Osteoblast (primary cell): ENCODE results near the gene ATG13. TPM values are rescaled to one million over a fixed set of nuclear protein-coding genes. Genes with fewer than 3 reads are reported as not detected.

Source experiments
- DNase-seq: peaks from one replicate; pipeline ENCODE4 v3.0.0; 2011; ENCODE audit warnings: low spot score, mixed read lengths; ENCODE audit not compliant: insufficient read length; ENCODE audit errors: missing footprints
- H2AFZ ChIP-seq: 2 replicates; pipeline ENCODE4 v1.6.0; 2011; ENCODE audit warnings: mild to moderate bottlenecking, low read length
- H3K27ac ChIP-seq: 2 replicates; pipeline ENCODE4 v1.5.1; 2011; ENCODE audit warnings: mild to moderate bottlenecking, low read depth, low read length, moderate library complexity
- H3K27me3 ChIP-seq: 2 replicates; pipeline ENCODE4 v1.6.0; 2012; ENCODE audit warnings: mild to moderate bottlenecking, control low read depth, inconsistent platforms, low read length, moderate library complexity; ENCODE audit not compliant: insufficient read depth
- H3K36me3 ChIP-seq: 2 replicates; pipeline ENCODE4 v1.5.1; 2011; ENCODE audit warnings: mild to moderate bottlenecking, low read length, control low read depth, moderate library complexity; ENCODE audit not compliant: insufficient read depth
- H3K4me1 ChIP-seq: 2 replicates; pipeline ENCODE4 v1.5.1; 2011; ENCODE audit warnings: mild to moderate bottlenecking, low read length, control low read depth, moderate library complexity; ENCODE audit not compliant: insufficient read depth
- H3K4me2 ChIP-seq: 2 replicates; pipeline ENCODE4 v1.6.0; 2011; ENCODE audit warnings: mild to moderate bottlenecking, low read length; ENCODE audit not compliant: insufficient read depth
- H3K4me3 ChIP-seq: fragments of 200-600 bp; sonication (generic); 3 replicates; pipeline ENCODE4 v1.5.1; 2012; ENCODE audit warnings: mild to moderate bottlenecking, low read length, inconsistent platforms; ENCODE audit not compliant: insufficient read depth
- H3K79me2 ChIP-seq: 2 replicates; pipeline ENCODE4 v1.6.0; 2012; ENCODE audit warnings: mild to moderate bottlenecking, low read length, control low read depth, inconsistent platforms; ENCODE audit not compliant: insufficient read depth
- H3K9me3 ChIP-seq: 2 replicates; pipeline ENCODE4 v1.5.1; 2011; ENCODE audit warnings: low read depth, low read length, control low read depth
- H4K20me1 ChIP-seq: 2 replicates; pipeline ENCODE4 v1.6.0; 2012; ENCODE audit warnings: mild to moderate bottlenecking, low read length, control low read depth; ENCODE audit not compliant: insufficient read depth
- total RNA-seq: library from RNA; depleted of rRNA; stranded (reverse); fragments of >200 nt; gene quantifications from 2 replicates; pipeline ENCODE4 v1.2.3, GENCODE V29; 2012
- TF ChIP-seq, protein P1 (sequence below): IDR thresholded peaks from 2 replicates; pipeline ENCODE4 v1.5.1; 2011; ENCODE audit warnings: mild to moderate bottlenecking, low read depth, low read length, moderate library complexity; ENCODE audit errors: extremely low read depth

The ATG13 gene
- total RNA-seq, 1 donor = 70.9 TPM

DNA sequence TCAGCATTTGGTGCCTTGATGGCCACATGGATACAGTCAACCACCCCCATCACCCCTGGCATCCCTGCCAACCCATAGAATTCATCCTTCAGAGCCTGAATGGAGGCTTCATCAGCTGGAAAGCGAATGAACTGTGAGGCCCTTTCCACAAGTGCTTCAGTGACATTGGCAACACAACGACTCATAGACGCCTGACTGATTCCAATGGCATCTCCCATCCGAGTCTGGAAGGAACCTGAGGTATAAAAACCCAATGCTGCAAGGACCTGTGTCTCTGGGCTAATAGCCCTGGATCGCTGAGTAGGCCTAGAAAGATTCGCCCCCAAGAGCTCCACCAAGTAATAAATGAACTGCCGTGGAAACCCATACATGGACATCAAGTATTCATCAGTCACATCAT lies 1.6 kb upstream of the ATG13 start:
- H3K9me3 ChIP-seq = no peaks in the 10 kb centered on the region
- H3K4me3 ChIP-seq = no peak overlapping the region
- no peaks in the 10 kb centered on the region for H3K36me3 ChIP-seq
- H4K20me1 ChIP-seq = no peaks in the 10 kb centered on the region
- H3K79me2 ChIP-seq = peaks cover 46% of the 10 kb centered on the region
- peak overlapping the region; percentile 88 for H3K4me2 ChIP-seq
- H3K4me1 ChIP-seq = peaks cover 23% of the 10 kb centered on the region
- TF ChIP-seq, protein P1, sequence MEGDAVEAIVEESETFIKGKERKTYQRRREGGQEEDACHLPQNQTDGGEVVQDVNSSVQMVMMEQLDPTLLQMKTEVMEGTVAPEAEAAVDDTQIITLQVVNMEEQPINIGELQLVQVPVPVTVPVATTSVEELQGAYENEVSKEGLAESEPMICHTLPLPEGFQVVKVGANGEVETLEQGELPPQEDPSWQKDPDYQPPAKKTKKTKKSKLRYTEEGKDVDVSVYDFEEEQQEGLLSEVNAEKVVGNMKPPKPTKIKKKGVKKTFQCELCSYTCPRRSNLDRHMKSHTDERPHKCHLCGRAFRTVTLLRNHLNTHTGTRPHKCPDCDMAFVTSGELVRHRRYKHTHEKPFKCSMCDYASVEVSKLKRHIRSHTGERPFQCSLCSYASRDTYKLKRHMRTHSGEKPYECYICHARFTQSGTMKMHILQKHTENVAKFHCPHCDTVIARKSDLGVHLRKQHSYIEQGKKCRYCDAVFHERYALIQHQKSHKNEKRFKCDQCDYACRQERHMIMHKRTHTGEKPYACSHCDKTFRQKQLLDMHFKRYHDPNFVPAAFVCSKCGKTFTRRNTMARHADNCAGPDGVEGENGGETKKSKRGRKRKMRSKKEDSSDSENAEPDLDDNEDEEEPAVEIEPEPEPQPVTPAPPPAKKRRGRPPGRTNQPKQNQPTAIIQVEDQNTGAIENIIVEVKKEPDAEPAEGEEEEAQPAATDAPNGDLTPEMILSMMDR = no peak
- H3K27me3 ChIP-seq = no peaks in the 10 kb centered on the region
- H3K27ac ChIP-seq = peak overlapping the region; percentile 98
- H2AFZ ChIP-seq = no peak overlapping the region
- no peak for DNase-seq

DNA sequence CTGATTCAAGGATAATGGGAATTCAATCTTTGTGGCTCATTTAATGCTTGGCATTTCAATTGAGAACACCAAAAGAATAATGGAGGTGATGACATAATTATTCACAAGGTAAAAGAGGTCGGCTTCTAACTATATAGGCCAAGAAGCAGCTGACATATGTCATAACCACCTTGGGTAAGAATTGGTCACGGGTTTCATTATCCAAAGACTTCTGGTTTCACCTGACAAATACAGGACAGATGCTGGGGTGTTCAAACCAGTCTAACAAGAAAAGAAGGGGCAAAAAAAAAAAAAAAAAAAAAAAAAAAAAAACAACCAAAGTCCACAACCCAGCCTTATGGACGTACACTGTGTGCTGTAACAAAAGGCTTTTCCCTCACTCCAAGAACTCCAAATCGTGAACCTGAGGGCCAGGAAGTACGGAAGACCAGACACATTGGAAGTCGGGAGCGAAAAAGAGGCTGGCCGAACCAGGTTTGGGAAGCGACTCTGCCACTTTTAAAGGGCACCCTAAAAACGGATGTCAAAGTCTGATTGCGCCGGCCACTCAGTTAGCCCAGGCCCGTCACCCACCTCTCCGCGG lies 711 bp upstream of the ATG13 start:
- H3K4me1 ChIP-seq = peaks cover 23% of the 10 kb centered on the region
- peaks cover 51% of the 10 kb centered on the region for H3K79me2 ChIP-seq
- no peak for DNase-seq

DNA sequence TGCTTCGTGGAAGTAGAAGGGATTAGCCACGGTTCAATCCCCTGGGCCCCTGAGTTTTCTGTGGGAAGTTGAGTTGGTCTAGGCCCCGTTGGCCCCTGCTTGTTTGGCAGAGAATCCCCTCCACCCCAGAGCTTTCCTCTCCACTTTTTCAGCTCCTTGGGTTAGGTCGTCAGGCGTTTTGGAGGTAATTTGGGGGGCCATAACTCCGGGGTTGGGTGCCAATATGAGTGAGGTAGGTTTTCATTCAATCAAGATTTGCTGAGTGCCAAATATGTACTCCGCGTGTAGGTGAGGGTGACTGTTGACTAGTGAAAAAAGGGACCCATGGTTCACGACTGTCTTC lies 590 bp downstream of the ATG13 start:
- Histone ChIP-seq H3K27ac (peak overlapping the region; percentile 98), H3K4me1 (peaks cover 23% of the 10 kb centered on the region), H3K79me2 (peaks cover 57% of the 10 kb centered on the region), H3K4me3 (peak overlapping the region; percentile 97), H3K4me2 (peak overlapping the region; percentile 88), H3K27me3 (no peaks in the 10 kb centered on the region), H2AFZ (peak overlapping the region; percentile 99), H3K9me3 (no peaks in the 10 kb centered on the region), H3K36me3 (no peaks in the 10 kb centered on the region), H4K20me1 (no peaks in the 10 kb centered on the region)
- TF ChIP-seq, protein P1 = no peak
- no peak for DNase-seq

More for the DNA sequence above, 711 bp upstream of the ATG13 start:
- Histone ChIP-seq H3K4me2 (peak overlapping the region; percentile 88), H2AFZ (peak overlapping the region; percentile 99), H3K9me3 (no peaks in the 10 kb centered on the region), H4K20me1 (no peaks in the 10 kb centered on the region), H3K27me3 (no peaks in the 10 kb centered on the region), H3K27ac (peak overlapping the region; percentile 98), H3K36me3 (no peaks in the 10 kb centered on the region), H3K4me3 (peak overlapping the region; percentile 97)
- TF ChIP-seq, protein P1 = no peak

DNA sequence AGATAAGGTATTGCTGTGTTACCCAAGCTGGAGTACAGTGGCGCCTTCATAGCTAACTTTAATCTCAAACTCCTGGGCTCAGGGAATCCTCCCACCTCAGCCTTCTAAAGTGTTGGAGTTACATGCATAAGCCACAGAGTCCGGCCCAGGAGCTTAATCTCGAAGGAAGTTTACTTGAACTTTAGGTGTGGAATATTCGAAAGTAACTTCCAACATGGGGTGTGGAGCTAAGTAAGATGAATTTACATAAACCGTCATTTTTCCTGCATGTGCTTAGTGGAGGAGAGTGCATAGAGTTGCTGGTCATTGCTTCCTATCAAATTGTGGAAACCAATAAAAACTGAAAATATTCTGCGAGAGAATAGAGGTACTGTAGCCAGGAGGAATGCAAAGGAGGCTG lies 1.5 kb downstream of the ATG13 start:
- peak overlapping the region; percentile 88 for H3K4me2 ChIP-seq
- no peak overlapping the region for H3K4me3 ChIP-seq
- no peak overlapping the region for H2AFZ ChIP-seq
- H3K27ac ChIP-seq = no peak overlapping the region
- H3K9me3 ChIP-seq = no peaks in the 10 kb centered on the region
- no peaks in the 10 kb centered on the region for H4K20me1 ChIP-seq
- no peaks in the 10 kb centered on the region for H3K27me3 ChIP-seq
- TF ChIP-seq, protein P1 = no peak
- DNase-seq = no peak
- peaks cover 23% of the 10 kb centered on the region for H3K4me1 ChIP-seq
- no peaks in the 10 kb centered on the region for H3K36me3 ChIP-seq
- peaks cover 60% of the 10 kb centered on the region for H3K79me2 ChIP-seq
